Nephron (organoid): Measurements from ENCODE around the gene ZDHHC3.

Experiments used
- H3K27ac Mint-ChIP-seq, 3 experiments: 2 replicates each; pipeline ENCODE4 v1.8.0; 2020; ENCODE audit warnings: mixed read lengths in 3 of 3, mild to moderate bottlenecking in 2 of 3, moderate library complexity in 1 of 3
- H3K27me3 Mint-ChIP-seq: 2 replicates; pipeline ENCODE4 v1.8.0; 2021; ENCODE audit warnings: low read depth, mild to moderate bottlenecking, moderate library complexity, mixed read lengths
- H3K36me3 Mint-ChIP-seq: 2 replicates; pipeline ENCODE4 v1.8.0; 2020; ENCODE audit warnings: low read depth, mixed read lengths
- H3K4me1 Mint-ChIP-seq: 2 replicates; pipeline ENCODE4 v1.8.0; 2020; ENCODE audit warnings: mixed read lengths
- H3K4me3 Mint-ChIP-seq, 3 experiments: 2 replicates each; pipeline ENCODE4 v1.8.0; 2020; ENCODE audit warnings: mild to moderate bottlenecking in 3 of 3, mixed read lengths in 3 of 3, moderate library complexity in 2 of 3
- H3K9me3 Mint-ChIP-seq: 2 replicates; pipeline ENCODE4 v1.8.0; 2020; ENCODE audit warnings: mixed read lengths
- TF ChIP-seq, protein P1 (sequence below), 3 experiments: fragments of 200-600 bp; sonication (generic); IDR thresholded peaks; one replicate each; pipeline ENCODE4 v1.5.0; 2021; ENCODE audit warnings: antibody characterized with exemption in 3 of 3; ENCODE audit not compliant: unreplicated experiment in 3 of 3

Gene ZDHHC3

DNA sequence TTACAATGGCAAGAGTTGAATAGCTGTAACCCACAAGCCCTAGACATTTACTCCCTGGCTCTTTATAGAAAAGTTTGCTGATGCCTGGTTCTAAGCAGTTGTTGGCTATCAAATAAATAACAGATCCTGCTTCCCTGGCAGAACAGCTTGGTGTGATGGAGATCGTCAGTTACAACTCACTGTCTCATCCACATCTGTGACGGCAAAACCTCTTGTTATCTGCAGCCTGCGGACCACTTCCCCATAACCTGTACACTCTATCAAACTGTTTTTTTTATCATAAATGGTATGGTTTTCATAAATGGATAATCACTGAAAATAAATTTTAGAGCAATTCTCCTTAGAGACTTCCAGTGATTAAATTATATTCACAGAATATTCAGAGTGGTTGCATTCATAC, 14.1 kb downstream of the ZDHHC3 start:
- no peaks in the 10 kb centered on the region for H3K4me1 Mint-ChIP-seq
- H3K9me3 Mint-ChIP-seq, result no peaks in the 10 kb centered on the region
- peaks cover 12% of the 10 kb centered on the region for H3K36me3 Mint-ChIP-seq
- no peak overlapping the region for H3K27ac Mint-ChIP-seq
- H3K4me3 Mint-ChIP-seq, result no peak overlapping the region
- TF ChIP-seq, protein P1, sequence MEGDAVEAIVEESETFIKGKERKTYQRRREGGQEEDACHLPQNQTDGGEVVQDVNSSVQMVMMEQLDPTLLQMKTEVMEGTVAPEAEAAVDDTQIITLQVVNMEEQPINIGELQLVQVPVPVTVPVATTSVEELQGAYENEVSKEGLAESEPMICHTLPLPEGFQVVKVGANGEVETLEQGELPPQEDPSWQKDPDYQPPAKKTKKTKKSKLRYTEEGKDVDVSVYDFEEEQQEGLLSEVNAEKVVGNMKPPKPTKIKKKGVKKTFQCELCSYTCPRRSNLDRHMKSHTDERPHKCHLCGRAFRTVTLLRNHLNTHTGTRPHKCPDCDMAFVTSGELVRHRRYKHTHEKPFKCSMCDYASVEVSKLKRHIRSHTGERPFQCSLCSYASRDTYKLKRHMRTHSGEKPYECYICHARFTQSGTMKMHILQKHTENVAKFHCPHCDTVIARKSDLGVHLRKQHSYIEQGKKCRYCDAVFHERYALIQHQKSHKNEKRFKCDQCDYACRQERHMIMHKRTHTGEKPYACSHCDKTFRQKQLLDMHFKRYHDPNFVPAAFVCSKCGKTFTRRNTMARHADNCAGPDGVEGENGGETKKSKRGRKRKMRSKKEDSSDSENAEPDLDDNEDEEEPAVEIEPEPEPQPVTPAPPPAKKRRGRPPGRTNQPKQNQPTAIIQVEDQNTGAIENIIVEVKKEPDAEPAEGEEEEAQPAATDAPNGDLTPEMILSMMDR (IDR thresholded peaks at IDR 0.05; ENCODE audit: unreplicated experiment in 3 of 3), result no peak
- no peaks in the 10 kb centered on the region for H3K27me3 Mint-ChIP-seq

DNA sequence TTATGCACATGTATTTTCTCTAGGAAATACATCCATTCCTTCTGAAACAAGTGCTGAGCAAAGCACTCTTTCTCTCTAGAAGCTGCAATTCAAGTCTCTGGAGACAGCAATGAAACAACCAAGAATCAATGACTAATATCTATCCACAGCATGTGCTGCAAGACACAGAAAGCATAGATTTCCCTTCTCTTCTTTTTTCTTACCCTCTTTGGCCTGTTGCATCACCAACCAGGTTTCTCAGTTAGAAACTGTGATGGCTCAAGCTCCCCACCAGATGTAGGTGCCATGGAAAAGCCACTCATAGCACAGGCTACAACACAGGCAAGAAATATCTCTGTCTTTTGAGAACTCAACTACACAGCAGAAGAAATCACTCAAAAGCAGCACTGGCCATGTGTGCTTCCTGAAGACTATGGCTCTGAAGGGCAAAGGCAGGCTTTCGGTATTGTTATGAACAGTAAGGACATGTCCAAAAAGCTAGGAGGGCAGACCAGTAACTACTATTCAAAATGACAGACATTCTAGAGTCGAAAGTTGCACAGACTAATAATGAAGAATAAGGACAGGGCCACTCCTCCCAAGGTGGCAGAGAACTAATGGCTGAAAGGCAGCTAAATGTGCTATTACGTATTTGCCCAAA, 15.5 kb downstream of the ZDHHC3 start:
- Mint-ChIP-seq H3K27me3 (no peaks in the 10 kb centered on the region), H3K4me3 (no peak overlapping the region), H3K27ac (no peak overlapping the region), H3K36me3 (peaks cover 12% of the 10 kb centered on the region), H3K9me3 (no peaks in the 10 kb centered on the region), H3K4me1 (no peaks in the 10 kb centered on the region)
- TF ChIP-seq, protein P1 (IDR thresholded peaks at IDR 0.05; ENCODE audit: unreplicated experiment in 3 of 3), result no peak

DNA sequence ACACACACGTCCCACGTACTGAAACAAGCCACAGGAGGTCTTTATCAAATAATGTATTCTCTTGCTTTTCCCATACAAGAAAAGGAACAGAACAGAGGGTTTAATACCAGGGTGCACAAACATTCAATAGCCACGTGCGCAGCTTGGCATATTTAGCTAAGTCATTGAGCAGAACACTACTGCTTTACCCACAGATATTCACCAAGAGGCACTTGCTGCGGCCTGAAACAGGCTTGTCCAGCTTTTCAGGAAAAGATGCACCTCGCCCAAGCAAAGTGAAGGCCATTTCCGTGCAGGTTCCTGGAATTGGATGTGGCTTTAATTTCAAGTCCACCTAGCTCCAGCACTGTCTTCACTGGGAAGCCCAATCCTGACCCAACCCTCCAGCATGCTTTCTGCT, 17.6 kb downstream of the ZDHHC3 start:
- Mint-ChIP-seq H3K4me1 (no peaks in the 10 kb centered on the region), H3K9me3 (no peaks in the 10 kb centered on the region), H3K36me3 (peaks cover 12% of the 10 kb centered on the region), H3K27me3 (no peaks in the 10 kb centered on the region), H3K4me3 (no peak overlapping the region), H3K27ac (no peak overlapping the region)
- TF ChIP-seq, protein P1 (IDR thresholded peaks at IDR 0.05; ENCODE audit: unreplicated experiment in 3 of 3), result no peak

DNA sequence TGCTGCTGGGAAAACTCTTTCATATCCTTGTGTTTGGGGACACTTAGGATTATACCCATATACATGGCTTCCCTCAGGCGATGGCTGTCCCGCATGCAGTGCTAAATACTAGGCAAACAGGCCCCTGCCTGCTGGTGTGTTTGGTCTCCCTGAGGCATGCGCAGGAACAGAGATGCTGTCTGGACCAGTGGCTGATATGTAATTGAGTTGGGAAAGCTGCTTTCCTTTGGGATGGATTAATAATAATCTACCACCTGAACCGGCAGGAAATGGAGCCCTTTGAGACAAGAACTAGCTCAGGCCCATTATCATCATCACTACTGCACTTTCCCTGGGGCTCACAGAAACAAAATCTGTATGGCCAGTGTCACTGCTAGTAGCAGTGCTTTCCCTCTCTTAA, 18.0 kb downstream of the ZDHHC3 start:
- Mint-ChIP-seq H3K27me3 (no peaks in the 10 kb centered on the region), H3K4me3 (no peak overlapping the region), H3K4me1 (no peaks in the 10 kb centered on the region), H3K9me3 (no peaks in the 10 kb centered on the region), H3K27ac (no peak overlapping the region), H3K36me3 (peaks cover 12% of the 10 kb centered on the region)
- TF ChIP-seq, protein P1 (IDR thresholded peaks at IDR 0.05; ENCODE audit: unreplicated experiment in 3 of 3), result no peak

DNA sequence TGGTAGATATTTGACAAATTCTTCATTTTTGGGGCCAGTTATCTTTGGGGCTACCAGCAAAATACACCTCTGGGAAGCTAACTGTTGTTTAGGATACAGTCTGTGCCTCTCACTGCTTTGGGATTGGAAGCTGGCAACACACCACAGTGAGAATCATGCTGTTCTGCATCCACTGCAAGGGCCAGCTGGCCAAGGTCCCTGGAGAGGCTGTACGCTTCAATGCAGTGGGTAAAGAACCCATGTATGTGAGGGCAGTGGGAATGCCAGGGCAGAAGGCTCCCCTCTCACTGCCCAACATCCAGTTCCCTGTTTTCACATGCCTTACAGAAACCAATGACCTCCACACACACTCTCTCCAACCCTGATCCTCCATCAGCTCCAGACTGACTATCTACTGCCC, 20.1 kb downstream of the ZDHHC3 start:
- TF ChIP-seq, protein P1 (IDR thresholded peaks at IDR 0.05; ENCODE audit: unreplicated experiment in 3 of 3), result no peak
- Mint-ChIP-seq H3K27me3 (no peaks in the 10 kb centered on the region), H3K9me3 (no peaks in the 10 kb centered on the region), H3K4me3 (no peak overlapping the region), H3K36me3 (peaks cover 12% of the 10 kb centered on the region), H3K27ac (no peak overlapping the region), H3K4me1 (no peaks in the 10 kb centered on the region)

DNA sequence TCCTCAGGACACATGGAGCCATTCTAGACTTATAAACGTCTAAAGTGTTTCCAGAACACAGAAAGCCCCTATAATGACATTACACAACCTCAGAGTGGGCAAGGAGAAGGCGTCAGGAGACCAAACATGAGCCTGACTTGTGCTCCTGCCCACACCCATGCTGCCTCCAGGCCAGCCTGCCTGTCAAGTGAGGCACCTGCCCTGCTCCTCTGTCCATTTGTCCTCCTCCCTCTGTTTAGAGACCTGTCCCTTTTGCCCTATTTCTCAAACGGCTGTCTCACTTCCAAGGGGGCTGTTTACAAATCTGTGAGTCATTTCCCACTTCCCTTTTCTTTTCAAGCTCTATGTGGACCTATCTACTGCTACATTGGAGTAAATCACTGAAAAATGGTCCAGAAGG, 21.0 kb downstream of the ZDHHC3 start:
- no peaks in the 10 kb centered on the region for H3K9me3 Mint-ChIP-seq
- no peak overlapping the region for H3K4me3 Mint-ChIP-seq
- H3K27me3 Mint-ChIP-seq, result no peaks in the 10 kb centered on the region
- no peak overlapping the region for H3K27ac Mint-ChIP-seq
- peaks cover 12% of the 10 kb centered on the region for H3K36me3 Mint-ChIP-seq
- no peaks in the 10 kb centered on the region for H3K4me1 Mint-ChIP-seq
- TF ChIP-seq, protein P1 (IDR thresholded peaks at IDR 0.05; ENCODE audit: unreplicated experiment in 3 of 3), result no peak
